22Rv1 (cell line): Measurements from ENCODE around the gene SNX11.

Experiments
- CTCF ChIP-seq: fragments of 450-650 bp; IDR thresholded peaks from 2 replicates; pipeline ENCODE4 v1.5.1; 2017; ENCODE audit warnings: mild to moderate bottlenecking
- ZFX ChIP-seq: fragments of 450-650 bp; IDR thresholded peaks from 2 replicates; pipeline ENCODE4 v1.6.1; 2017; ENCODE audit warnings: antibody characterized with exemption, borderline replicate concordance

GRCh38 chr17:48081858-48082257 is 25.7 kb upstream of the SNX11 start:
- no peak for TF ChIP-seq CTCF
- TF ChIP-seq ZFX = no peak
